ENCODE results near the gene STK33.

The STK33 gene

DNA sequence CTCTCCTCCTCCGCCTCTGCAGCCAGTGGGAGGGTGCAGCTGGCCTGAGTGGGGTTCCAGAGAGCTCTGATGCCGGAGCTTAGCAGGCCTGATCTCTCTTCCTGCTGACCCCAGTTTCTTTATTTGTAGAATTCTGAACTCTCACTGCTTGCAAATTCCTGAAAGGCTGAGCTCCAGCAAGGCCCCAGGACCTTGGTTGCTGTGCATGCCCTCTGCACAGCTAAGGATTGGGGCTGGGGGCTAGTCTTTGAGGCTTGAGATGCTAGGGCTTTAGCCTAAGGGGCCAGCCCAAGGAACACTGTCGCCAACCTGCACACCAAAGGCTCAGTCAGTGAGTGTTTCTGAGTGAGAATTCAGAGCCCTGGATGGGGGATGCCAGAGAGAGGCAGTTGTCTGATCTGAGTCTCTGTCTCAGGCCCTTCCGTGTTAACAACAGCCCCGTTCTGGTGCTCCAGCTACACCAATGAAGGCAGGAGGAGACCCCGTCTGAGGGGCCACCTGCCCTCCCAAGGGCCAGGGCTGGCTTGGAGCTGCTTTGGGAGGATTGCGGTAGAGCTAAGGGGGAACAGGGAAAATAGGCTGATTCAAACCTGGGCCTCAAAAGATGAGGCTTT is 224.3 kb downstream of the STK33 start:
- Histone ChIP-seq H3K4me1 (ENCODE audit: insufficient read depth, low read length) (no peaks in the 10 kb centered on the region), H3K9me3 (ENCODE audit: low read length) (no peaks in the 10 kb centered on the region), H3K36me3 (ENCODE audit: insufficient read depth, low read length) (no peaks in the 10 kb centered on the region), H3K27me3 (ENCODE audit: control insufficient read depth in 1 of 2, insufficient read depth in 2 of 2, low read length in 2 of 2) (no peaks in the 10 kb centered on the region), H3K27ac (ENCODE audit: low read depth, low read length) (no peak overlapping the region), H3K9ac (ENCODE audit: low read length) (no peak overlapping the region), H3K4me3 (ENCODE audit: low read depth in 1 of 2, low read length in 2 of 2) (no peak overlapping the region)

DNA sequence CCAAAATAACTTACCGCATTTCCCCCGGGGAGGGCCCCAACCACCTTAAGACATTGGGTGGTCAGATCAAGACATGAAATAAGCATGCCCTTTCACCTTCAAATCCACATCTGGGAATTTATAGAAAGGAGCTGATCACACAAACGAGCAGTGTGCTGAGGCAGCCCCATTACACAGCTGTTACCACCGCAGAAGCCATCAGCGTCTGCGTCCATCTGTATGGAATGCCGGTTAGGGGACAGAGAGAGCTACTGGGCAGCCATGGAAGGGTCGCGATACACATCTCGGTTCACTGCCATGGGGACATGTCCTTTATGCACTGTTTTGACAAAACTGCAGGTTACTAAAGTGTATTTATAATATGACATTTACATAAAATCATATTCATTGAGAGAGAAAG is 225.3 kb downstream of the STK33 start:
- no peaks in the 10 kb centered on the region for H3K27me3 ChIP-seq (ENCODE audit: control insufficient read depth in 1 of 2, insufficient read depth in 2 of 2, low read length in 2 of 2)
- H3K9ac ChIP-seq (ENCODE audit: low read length): no peak overlapping the region
- H3K36me3 ChIP-seq (ENCODE audit: insufficient read depth, low read length): no peaks in the 10 kb centered on the region
- no peak overlapping the region for H3K27ac ChIP-seq (ENCODE audit: low read depth, low read length)
- H3K9me3 ChIP-seq (ENCODE audit: low read length): no peaks in the 10 kb centered on the region
- H3K4me3 ChIP-seq (ENCODE audit: low read depth in 1 of 2, low read length in 2 of 2): no peak overlapping the region
- no peaks in the 10 kb centered on the region for H3K4me1 ChIP-seq (ENCODE audit: insufficient read depth, low read length)

DNA sequence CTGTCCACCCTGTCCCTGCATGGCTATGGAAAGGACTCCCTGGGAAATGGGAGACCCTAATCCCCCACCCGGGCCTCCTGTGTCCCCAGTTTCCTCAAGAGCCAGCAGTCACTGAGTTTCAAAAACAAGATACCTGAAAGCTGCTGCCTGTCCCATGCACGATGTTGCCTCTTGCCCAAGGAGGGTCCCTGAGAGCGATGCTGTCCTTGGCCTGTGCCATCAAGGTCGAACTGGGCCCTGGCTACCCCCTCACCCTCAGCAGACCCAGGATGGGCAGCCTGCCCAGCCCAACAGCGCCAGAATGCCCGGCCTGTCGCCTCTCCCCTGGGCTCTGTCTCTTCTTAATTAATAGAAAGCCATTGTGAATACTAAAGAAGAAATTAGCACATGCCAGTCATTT is 225.8 kb downstream of the STK33 start:
- Histone ChIP-seq H3K36me3 (ENCODE audit: insufficient read depth, low read length) (no peaks in the 10 kb centered on the region), H3K4me1 (ENCODE audit: insufficient read depth, low read length) (no peaks in the 10 kb centered on the region), H3K4me3 (ENCODE audit: low read depth in 1 of 2, low read length in 2 of 2) (no peak overlapping the region), H3K27ac (ENCODE audit: low read depth, low read length) (no peak overlapping the region), H3K27me3 (ENCODE audit: control insufficient read depth in 1 of 2, insufficient read depth in 2 of 2, low read length in 2 of 2) (no peaks in the 10 kb centered on the region), H3K9me3 (ENCODE audit: low read length) (no peaks in the 10 kb centered on the region), H3K9ac (ENCODE audit: low read length) (no peak overlapping the region)

DNA sequence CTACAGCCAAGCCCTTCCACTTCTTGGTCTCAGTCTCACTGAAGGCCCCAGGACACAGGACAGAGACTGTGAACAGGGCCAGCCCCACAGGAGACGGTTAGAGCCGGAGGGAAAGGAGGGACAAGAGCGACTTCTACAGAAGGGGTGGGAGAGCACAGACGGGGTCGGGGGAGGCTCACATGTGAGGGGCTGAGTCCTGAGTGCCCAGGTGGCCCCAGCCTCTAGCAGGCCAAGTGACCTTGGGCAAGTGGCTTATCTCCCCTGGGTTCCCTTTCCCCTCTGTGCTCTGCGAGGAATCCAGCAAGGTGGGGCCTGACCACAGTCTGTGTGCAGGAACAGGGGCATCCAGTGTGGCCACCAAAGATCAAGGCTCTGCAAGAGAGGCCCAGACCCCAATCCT is 227.7 kb downstream of the STK33 start:
- H3K27ac ChIP-seq (ENCODE audit: low read depth, low read length): no peak overlapping the region
- H3K4me1 ChIP-seq (ENCODE audit: insufficient read depth, low read length): no peaks in the 10 kb centered on the region
- H3K4me3 ChIP-seq (ENCODE audit: low read depth in 1 of 2, low read length in 2 of 2): no peak overlapping the region
- H3K9me3 ChIP-seq (ENCODE audit: low read length): no peaks in the 10 kb centered on the region
- no peaks in the 10 kb centered on the region for H3K27me3 ChIP-seq (ENCODE audit: control insufficient read depth in 1 of 2, insufficient read depth in 2 of 2, low read length in 2 of 2)
- H3K36me3 ChIP-seq (ENCODE audit: insufficient read depth, low read length): no peaks in the 10 kb centered on the region
- no peak overlapping the region for H3K9ac ChIP-seq (ENCODE audit: low read length)

DNA sequence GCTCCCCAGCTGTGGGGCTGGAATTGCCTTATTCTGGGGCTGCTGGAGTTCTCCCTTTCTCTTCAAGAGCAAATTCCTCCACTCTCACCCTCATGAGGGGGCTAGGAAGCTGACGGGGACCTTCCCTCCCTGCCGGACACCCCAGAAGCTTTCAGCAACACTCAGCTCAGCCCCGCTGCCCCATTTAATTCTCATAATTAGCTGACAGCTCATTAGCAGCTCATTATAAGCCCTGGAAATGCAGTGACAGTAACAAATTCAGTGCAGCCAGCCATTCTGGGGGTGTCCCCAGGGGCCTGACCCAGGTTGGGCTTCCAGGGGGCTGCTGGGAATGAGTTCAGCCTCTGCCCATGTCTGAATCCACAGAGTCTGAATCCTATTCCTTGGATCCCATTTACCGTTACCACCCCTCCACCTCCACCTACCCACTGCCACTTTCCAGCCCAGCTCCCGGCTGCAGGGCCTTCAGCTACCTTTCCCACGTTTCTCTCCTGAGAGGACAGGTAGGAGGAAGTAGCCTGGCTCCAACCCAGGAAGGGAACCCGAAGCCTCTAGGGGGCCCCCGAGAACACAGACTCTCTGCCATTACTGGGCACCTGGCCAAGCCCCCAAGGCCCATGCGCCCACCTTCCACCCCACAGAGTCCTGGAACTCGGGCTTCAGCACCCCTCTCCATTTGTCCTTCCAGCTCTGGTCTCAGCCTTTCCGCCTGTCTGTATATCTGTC is 228.6 kb downstream of the STK33 start:
- H3K27me3 ChIP-seq (ENCODE audit: control insufficient read depth in 1 of 2, insufficient read depth in 2 of 2, low read length in 2 of 2): no peaks in the 10 kb centered on the region
- no peak overlapping the region for H3K9ac ChIP-seq (ENCODE audit: low read length)
- H3K27ac ChIP-seq (ENCODE audit: low read depth, low read length): no peak overlapping the region
- H3K9me3 ChIP-seq (ENCODE audit: low read length): no peaks in the 10 kb centered on the region
- no peaks in the 10 kb centered on the region for H3K36me3 ChIP-seq (ENCODE audit: insufficient read depth, low read length)
- H3K4me1 ChIP-seq (ENCODE audit: insufficient read depth, low read length): no peaks in the 10 kb centered on the region
- H3K4me3 ChIP-seq (ENCODE audit: low read depth in 1 of 2, low read length in 2 of 2): no peak overlapping the region

DNA sequence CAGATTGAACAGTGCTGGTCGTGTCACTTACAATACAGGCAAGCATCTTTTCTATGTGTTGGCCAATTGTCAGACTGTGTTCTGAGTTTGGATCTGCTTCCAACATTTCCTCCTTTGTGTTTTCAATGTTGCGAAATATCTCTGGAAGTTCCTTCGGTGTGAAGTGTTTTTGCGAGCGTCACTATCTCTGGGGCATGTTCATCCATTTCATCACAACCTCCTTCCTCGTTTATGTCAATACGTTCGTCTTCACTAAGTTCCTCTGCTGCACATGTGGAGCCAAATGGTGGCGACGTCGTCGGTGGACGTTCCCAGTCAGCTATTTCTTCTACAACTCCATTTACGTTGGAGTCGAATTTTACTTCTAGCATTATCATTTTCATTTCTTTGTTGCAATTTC is 230.1 kb downstream of the STK33 start:
- Histone ChIP-seq H3K4me3 (ENCODE audit: low read depth in 1 of 2, low read length in 2 of 2) (no peak overlapping the region), H3K9ac (ENCODE audit: low read length) (no peak overlapping the region), H3K27ac (ENCODE audit: low read depth, low read length) (no peak overlapping the region), H3K4me1 (ENCODE audit: insufficient read depth, low read length) (no peaks in the 10 kb centered on the region), H3K27me3 (ENCODE audit: control insufficient read depth in 1 of 2, insufficient read depth in 2 of 2, low read length in 2 of 2) (no peaks in the 10 kb centered on the region), H3K9me3 (ENCODE audit: low read length) (no peaks in the 10 kb centered on the region), H3K36me3 (ENCODE audit: insufficient read depth, low read length) (no peaks in the 10 kb centered on the region)

DNA sequence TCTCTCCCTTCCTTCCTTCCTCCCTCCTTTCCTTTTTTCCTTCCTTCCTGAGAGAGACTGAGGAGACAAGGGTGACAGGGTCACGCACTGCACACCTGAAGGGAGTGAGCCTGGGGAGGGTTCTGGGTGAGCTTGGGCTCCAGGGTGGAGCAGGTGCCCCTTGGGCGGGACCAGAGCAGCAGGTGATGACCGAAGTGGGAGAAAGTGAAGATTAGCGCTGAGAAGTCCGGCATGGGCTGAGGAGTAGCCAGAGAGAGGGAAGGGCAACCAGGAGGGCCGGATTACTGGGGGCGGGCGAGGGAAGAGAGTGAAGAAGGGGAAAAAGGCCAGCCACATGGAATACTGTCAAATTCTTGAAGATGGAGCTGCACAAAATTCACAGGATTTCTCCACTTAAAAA is 231.1 kb downstream of the STK33 start:
- Histone ChIP-seq H3K27ac (ENCODE audit: low read depth, low read length) (no peak overlapping the region), H3K36me3 (ENCODE audit: insufficient read depth, low read length) (no peaks in the 10 kb centered on the region), H3K9ac (ENCODE audit: low read length) (no peak overlapping the region), H3K27me3 (ENCODE audit: control insufficient read depth in 1 of 2, insufficient read depth in 2 of 2, low read length in 2 of 2) (no peaks in the 10 kb centered on the region), H3K4me3 (ENCODE audit: low read depth in 1 of 2, low read length in 2 of 2) (no peak overlapping the region), H3K9me3 (ENCODE audit: low read length) (no peaks in the 10 kb centered on the region), H3K4me1 (ENCODE audit: insufficient read depth, low read length) (no peaks in the 10 kb centered on the region)

DNA sequence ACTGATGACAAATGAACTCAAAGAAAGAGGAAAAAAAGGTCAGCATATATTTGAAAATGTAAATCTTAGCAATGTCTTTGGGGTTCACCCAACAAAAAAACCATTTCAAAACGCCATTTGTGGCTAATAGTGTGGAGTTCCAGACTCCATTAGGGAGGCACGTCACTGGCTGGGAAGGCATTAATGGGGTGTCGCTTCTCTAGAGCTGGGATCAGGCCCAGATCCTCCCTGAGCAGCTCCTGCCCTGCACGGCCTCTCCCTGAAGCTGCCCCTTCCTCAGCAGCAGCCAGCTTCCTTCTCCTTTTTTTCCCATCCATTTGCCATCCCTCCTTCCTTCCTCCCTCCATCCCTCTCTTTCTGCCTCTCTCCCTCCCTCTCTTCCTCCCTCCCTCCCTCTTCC is 231.5 kb downstream of the STK33 start:
- no peaks in the 10 kb centered on the region for H3K9me3 ChIP-seq (ENCODE audit: low read length)
- no peak overlapping the region for H3K9ac ChIP-seq (ENCODE audit: low read length)
- H3K36me3 ChIP-seq (ENCODE audit: insufficient read depth, low read length): no peaks in the 10 kb centered on the region
- no peak overlapping the region for H3K27ac ChIP-seq (ENCODE audit: low read depth, low read length)
- no peaks in the 10 kb centered on the region for H3K27me3 ChIP-seq (ENCODE audit: control insufficient read depth in 1 of 2, insufficient read depth in 2 of 2, low read length in 2 of 2)
- no peaks in the 10 kb centered on the region for H3K4me1 ChIP-seq (ENCODE audit: insufficient read depth, low read length)
- H3K4me3 ChIP-seq (ENCODE audit: low read depth in 1 of 2, low read length in 2 of 2): no peak overlapping the region

DNA sequence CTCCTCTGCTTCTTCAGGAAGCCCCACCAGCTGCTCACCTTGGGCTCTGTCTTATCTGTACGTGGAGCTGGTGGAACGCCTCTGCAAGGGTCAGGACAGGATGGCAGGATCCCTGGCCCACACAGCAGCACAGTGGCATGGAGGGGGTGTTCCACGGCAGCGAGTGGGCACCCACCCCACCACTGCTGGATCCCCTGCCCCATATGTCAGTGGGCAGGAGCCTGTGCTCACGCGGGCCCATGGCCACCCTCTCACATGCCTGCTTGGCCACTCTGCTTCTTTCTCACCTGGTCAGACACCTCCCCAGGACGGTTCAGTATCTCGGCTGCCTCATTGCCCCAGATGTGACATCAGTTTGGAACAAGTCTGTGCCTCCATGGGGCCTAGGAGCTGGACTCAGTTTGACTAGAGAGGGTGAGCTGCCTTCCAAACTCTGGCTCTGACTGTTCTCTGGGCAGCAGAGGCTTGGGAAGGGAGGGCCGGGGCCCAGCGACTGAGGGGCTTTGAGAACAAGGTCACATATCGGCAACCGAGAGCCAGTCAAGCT is 232.3 kb downstream of the STK33 start:
- no peaks in the 10 kb centered on the region for H3K36me3 ChIP-seq (ENCODE audit: insufficient read depth, low read length)

DNA sequence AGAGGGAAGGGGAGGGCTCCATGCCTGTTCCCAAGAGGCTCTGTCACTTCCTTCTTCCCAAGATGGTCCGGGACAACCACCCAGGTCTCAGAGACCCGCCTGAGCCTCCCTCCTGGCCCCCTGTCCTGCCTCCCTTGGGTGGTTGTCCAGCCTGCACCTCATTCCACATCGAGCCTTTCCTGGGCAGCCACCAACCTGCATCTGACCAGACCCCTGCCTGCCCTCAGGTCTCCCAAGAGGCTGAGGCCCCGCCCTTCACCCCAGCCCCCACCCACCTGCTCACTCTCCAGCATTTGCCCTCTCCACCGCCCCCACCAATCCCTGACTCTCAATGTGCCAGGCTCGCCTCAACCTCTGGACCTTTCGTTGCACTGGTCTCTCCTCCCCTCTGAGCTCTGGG is 232.8 kb downstream of the STK33 start:
- Histone ChIP-seq H3K9ac (ENCODE audit: low read length) (no peak overlapping the region), H3K9me3 (ENCODE audit: low read length) (no peaks in the 10 kb centered on the region), H3K27ac (ENCODE audit: low read depth, low read length) (no peak overlapping the region), H3K4me3 (ENCODE audit: low read depth in 1 of 2, low read length in 2 of 2) (no peak overlapping the region), H3K36me3 (ENCODE audit: insufficient read depth, low read length) (no peaks in the 10 kb centered on the region), H3K27me3 (ENCODE audit: control insufficient read depth in 1 of 2, insufficient read depth in 2 of 2, low read length in 2 of 2) (no peaks in the 10 kb centered on the region), H3K4me1 (ENCODE audit: insufficient read depth, low read length) (no peaks in the 10 kb centered on the region)

More for the DNA sequence above, 232.3 kb downstream of the STK33 start:
- Histone ChIP-seq H3K9ac (ENCODE audit: low read length) (no peak overlapping the region), H3K27me3 (ENCODE audit: control insufficient read depth in 1 of 2, insufficient read depth in 2 of 2, low read length in 2 of 2) (no peaks in the 10 kb centered on the region), H3K9me3 (ENCODE audit: low read length) (no peaks in the 10 kb centered on the region), H3K4me1 (ENCODE audit: insufficient read depth, low read length) (no peaks in the 10 kb centered on the region), H3K4me3 (ENCODE audit: low read depth in 1 of 2, low read length in 2 of 2) (no peak overlapping the region), H3K27ac (ENCODE audit: low read depth, low read length) (no peak overlapping the region)

DNA sequence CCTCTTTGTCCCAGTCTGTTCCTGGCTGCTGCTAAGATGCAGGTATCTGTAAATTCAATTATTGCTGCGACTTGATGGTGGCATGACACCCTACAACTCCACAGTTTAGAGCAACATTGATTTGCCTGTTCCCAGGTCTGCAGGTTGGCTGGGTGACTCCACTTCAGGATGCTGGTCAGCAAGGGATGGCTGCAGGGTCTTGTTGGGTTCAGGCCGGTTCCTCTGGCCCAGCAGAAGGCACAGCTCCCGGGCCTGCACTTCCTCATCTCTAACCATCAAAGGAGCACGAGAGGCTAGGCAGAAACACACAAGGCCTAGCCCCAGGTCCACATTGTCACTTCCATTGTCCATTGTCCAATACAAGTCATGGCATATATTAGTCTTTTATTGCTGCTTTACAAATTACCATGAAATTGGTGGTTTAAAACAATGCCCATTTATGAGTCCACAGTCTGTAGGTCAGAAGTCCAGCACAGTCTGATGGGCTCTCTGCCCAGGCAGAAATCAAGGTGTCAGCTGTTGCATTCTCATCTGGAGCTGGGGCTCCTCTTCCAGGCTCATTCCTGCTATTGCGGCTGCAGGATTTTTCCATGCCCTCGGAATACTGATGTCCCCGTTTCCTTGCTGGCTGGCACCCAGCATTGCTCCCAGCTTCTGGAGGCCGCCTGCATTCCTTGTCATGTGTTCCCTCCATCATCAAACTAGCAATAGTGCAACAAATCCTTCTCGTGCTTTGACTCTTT is 233.8 kb downstream of the STK33 start:
- H3K9me3 ChIP-seq (ENCODE audit: low read length): no peaks in the 10 kb centered on the region
- H3K27ac ChIP-seq (ENCODE audit: low read depth, low read length): no peak overlapping the region
- H3K27me3 ChIP-seq (ENCODE audit: control insufficient read depth in 1 of 2, insufficient read depth in 2 of 2, low read length in 2 of 2): no peaks in the 10 kb centered on the region
- no peak overlapping the region for H3K4me3 ChIP-seq (ENCODE audit: low read depth in 1 of 2, low read length in 2 of 2)
- no peak overlapping the region for H3K9ac ChIP-seq (ENCODE audit: low read length)
- no peaks in the 10 kb centered on the region for H3K36me3 ChIP-seq (ENCODE audit: insufficient read depth, low read length)
- H3K4me1 ChIP-seq (ENCODE audit: insufficient read depth, low read length): no peaks in the 10 kb centered on the region
